HG02884 (cell line): ENCODE results near the gene WDR53.
"Not testable (repeated sequence)": the region's sequence is repeated elsewhere in the genome, so short reads cannot be mapped to it uniquely, and the experiment has no call there.

Source experiments
- ATAC-seq: cut with Tn5 transposase; IDR thresholded peaks from one replicate; pipeline ENCODE4 v1.9.1; 2021; ENCODE audit warnings: mild to moderate bottlenecking, moderate library complexity; ENCODE audit not compliant: unreplicated experiment

WDR53 gene

GRCh38 chr3:196568246-196569002 is at the start of gene WDR53, which contains the start of gene FBXO45:
Gene WDR53, minus strand, starts transcription at chr3:196568554. Its CDS starts 7,079 bp downstream, at chr3:196561475.
Gene FBXO45, plus strand, starts transcription at chr3:196568660. Its CDS starts 325 bp downstream, at chr3:196568985.
- peak; percentile 91 for ATAC-seq

- no peak for ATAC-seq
Observed at GRCh38 chr3:196617256-196617655, 48.9 kb upstream of the WDR53 start.

GRCh38 chr3:196615234-196615633 is 46.9 kb upstream of the WDR53 start:
- ATAC-seq, result not testable (repeated sequence)

- ATAC-seq, result no peak
Observed at GRCh38 chr3:196611761-196612483, 43.6 kb upstream of the WDR53 start.

- ATAC-seq, result no peak
Observed at GRCh38 chr3:196609805-196610515, 41.6 kb upstream of the WDR53 start.

GRCh38 chr3:196609343-196609775 is 41.0 kb upstream of the WDR53 start:
- peak; percentile 70 for ATAC-seq

GRCh38 chr3:196608693-196609092 is 40.3 kb upstream of the WDR53 start:
- ATAC-seq, result no peak

GRCh38 chr3:196604548-196604947 is 36.2 kb upstream of the WDR53 start:
- no peak for ATAC-seq

GRCh38 chr3:196603683-196604082 is 35.3 kb upstream of the WDR53 start:
- ATAC-seq, result no peak

GRCh38 chr3:196602673-196603072 is 34.3 kb upstream of the WDR53 start:
- no peak for ATAC-seq

- ATAC-seq, result no peak
Observed at GRCh38 chr3:196600359-196600758, 32.0 kb upstream of the WDR53 start.

GRCh38 chr3:196599734-196600128 is 31.4 kb upstream of the WDR53 start:
- no peak for ATAC-seq

GRCh38 chr3:196597971-196598733 is 29.8 kb upstream of the WDR53 start:
- ATAC-seq, result not testable (repeated sequence)

GRCh38 chr3:196596355-196596754 is 28.0 kb upstream of the WDR53 start:
- ATAC-seq, result no peak

GRCh38 chr3:196590279-196590678 is 21.9 kb upstream of the WDR53 start:
- ATAC-seq, result no peak

- ATAC-seq, result no peak
Observed at GRCh38 chr3:196585044-196585757, 16.8 kb upstream of the WDR53 start.

GRCh38 chr3:196572389-196572788 is 4.0 kb upstream of the WDR53 start:
- ATAC-seq, result no peak

GRCh38 chr3:196570332-196570731 is 2.0 kb upstream of the WDR53 start:
- ATAC-seq, result not testable (repeated sequence)

GRCh38 chr3:196569003-196569516 is 706 bp upstream of the WDR53 start:
- ATAC-seq, result peak; percentile 29

- no peak for ATAC-seq
Observed at GRCh38 chr3:196563721-196564225, 4.6 kb downstream of the WDR53 start.
